HPDE6-E6E7 (cell line): Measurements from ENCODE around the gene HCAR1.
"Not testable (repeated sequence)": the region's sequence is repeated elsewhere in the genome, so short reads cannot be mapped to it uniquely, and the experiment has no call there.

Experiments used
- DNase-seq: peaks from one replicate; pipeline ENCODE4 v3.0.0; 2011; ENCODE audit warnings: missing footprints; ENCODE audit errors: extremely low spot score

HCAR1 gene

DNA sequence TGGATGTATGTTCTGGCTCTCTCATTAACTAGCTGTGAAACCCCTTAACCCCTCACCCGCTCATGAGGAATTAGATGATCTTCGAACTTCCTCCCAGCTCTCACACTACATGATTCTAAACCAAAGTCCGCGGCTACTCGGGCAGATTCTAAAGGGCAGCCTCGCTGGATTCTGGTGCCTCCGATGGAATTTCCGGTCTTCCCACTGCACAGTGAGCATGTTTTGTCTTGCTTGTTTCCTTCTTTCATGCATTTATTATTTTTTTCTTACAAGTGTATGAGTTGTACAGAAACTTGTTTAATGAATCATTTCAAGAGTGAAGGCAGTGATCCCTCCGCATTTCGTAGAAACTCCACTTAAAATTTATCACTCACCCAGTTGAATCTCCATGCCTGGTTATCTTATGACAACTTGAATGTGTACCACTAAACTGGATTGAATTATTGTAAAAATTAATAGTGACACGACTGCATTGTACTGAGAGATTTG lies 9.5 kb downstream of the HCAR1 start:
- DNase-seq: peak; percentile 76

DNA sequence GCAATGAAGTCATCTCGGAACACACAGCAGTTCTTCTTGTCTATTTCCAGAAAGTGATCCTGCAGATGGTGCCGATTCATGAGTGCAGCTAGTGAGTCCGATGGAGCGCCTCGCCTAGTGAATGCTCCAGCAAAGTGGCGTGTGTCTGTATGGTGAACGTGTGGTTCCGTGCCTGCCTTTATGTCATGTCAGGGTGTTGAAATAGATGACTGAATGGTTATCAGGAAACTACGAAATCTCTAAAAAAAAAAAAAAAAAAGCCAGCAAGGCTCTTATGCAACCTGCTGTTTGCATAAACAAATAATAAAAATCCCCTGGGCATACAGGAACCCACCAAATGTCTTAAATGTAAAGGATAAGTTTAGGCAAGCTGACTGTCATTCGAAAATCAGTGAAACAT lies 14.0 kb downstream of the HCAR1 start, which contains the start of gene HCAR3:
HCAR3 (minus strand) TSS at position 154 of the 400 bp plus-strand sequence; CDS start at position 80, 74 bp downstream.
- DNase-seq: not testable (repeated sequence)

DNA sequence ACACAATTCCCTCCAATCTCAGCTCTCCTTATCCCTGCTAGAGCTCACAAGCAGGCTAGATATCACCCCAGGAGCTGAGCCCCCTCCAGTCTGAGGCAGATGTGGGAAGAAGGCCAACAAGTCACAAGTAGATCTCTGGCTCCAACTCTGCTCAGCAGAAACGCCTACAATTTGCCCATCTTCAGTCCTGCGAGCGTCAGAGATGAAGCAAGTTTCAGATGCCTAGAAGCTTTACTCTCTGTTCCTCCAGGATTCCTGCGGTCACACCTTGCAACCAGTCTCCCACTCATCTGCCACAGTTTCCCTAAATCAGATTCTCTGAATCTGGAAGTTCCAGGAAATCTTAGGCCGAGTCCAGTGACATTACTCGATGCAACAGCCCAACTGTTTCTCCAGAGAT lies 15.4 kb downstream of the HCAR1 start:
- not testable (repeated sequence) for DNase-seq

DNA sequence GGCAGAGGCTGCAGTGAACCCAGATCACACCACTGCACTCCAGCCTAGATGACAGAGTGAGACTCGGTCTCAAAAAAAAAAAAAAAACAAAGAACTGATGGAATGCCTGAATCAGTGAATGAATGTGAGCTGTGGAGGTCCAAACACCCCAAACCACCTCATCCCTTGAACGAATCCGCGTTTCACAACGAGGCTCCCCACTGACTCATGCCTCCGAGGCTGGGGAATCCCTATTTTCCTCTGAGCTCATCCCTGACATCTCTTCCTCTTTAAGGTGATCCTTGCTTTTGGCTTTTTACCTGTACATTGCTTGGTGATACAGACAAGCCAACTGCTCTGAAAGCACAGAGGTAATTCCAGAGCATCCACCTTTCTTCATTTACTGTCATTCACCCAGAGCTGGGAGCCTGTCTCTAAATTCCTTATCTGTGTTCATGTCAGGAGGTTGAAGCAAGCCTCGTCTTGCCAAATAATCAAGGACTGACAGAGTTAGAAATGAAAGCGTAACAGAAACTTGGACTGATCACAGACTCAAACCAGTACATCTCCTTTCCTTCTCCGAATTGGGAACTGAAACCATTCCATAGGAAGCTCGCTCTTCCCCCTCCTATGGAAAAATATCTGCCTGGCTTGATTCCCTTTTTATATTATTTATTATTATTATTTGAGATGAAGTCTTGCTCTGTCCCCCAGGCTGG lies 17.0 kb downstream of the HCAR1 start:
- not testable (repeated sequence) for DNase-seq

DNA sequence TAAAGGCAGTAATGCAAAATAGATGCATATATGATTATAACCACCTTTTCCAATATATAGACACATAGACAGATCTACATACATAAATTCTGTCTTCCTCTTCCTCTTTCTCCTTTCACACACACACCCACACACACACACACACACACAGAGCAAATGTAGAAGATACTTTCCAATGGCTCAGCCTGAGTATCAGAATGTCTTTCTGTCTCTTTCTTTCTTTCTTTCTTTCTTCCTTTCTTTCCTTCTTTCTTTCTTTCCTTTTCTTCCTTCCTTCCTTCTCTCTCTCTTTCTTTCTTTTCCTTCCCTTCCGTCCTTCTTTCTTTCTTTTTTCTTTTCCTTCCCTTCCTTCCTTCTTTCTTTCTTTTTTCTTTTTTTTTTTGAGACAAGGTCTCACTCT lies 19.4 kb downstream of the HCAR1 start:
- not testable (repeated sequence) for DNase-seq

DNA sequence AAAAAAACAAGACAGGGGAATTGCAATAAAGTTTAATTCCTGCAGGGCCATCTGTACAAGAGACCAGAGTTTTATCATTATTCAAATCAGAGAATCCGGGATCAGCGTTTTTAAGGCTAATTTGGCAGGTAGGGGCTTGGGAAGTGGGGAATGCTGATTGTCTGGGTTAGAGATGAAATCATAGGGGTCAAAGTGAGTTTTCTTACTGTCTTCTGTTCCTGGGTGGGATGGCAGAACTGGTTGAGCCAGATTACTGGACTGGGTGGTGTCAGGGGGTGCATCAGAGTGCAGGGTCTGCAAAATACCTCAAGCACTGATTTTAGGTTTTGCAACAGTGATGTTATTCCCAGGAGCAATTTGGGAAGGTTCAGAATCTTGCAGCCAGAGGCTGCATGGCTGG lies 20.3 kb downstream of the HCAR1 start:
- DNase-seq: not testable (repeated sequence)

DNA sequence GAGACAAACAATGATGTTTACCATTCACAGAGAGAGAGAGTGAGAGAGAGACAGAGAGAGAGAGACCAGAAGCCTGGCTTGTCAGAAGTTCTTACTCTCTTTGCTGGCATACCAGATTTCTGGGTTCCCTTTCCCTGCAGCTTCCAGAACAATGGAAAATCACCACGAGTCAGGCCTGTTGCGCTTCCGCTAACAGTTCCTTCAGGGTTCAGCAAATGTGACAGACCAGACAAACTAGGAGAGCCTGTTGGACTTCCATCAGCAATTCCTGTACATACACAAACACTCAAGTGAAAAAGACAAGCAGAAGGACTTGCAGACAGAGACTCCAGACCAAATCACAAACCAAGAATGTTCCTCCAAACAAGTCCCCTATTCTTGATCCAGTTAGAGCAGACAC lies 21.4 kb downstream of the HCAR1 start:
- DNase-seq: not testable (repeated sequence)

DNA sequence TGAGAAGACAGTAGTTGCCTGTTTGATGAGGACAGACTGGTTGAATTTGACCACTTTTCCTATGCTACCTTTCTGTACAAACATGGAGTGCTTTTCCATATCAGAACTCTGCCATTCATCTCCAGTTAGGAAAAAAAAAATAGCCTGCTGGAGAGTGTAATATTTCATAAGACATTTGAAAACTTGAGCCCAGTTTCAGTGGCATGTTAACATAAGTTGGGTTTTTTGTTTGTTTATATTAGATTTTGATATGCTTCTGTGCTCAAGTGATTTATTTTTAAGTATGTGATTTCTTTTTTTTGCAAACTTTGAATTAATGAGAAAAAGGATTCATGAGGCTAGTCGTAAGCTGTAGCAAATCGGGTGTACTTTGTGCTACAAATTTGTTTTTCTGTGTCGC lies 26.8 kb downstream of the HCAR1 start:
- not testable (repeated sequence) for DNase-seq

DNA sequence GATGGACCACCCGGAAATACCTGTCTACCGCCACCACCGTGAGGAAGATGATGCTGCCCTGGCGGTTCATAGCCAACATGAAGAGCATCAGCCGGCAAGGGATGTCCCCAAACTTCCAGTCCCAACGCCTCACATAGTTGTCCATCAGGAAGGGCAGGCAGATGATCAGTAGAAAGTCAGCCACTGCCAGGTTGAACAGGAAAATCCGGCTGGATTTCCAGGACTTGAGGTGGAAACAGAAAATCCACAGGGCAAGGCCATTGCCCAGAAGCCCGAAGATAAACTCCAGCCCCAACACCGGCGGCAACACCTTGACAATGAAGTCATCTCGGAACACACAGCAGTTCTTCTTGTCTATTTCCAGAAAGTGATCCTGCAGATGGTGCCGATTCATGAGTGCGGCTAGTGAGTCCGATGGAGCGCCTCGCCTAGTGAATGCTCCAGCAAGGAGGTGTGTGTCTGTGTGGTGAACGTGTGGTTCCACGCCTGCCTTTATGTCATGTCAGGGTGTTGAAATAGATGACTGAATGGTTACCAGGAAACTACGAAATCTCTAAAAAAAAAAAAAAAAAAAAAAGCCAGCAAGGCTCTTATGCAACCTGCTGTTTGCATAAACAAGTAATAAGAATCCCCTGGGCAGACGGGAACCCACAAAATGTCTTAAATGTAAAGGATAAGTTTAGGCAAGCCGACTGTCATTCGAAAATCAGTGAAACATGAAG lies 27.6 kb downstream of the HCAR1 start, which contains the start of gene HCAR2:
HCAR2 (minus strand) TSS at position 468 of the 722 bp plus-strand sequence; CDS start at position 394, 74 bp downstream.
- DNase-seq: not testable (repeated sequence)

DNA sequence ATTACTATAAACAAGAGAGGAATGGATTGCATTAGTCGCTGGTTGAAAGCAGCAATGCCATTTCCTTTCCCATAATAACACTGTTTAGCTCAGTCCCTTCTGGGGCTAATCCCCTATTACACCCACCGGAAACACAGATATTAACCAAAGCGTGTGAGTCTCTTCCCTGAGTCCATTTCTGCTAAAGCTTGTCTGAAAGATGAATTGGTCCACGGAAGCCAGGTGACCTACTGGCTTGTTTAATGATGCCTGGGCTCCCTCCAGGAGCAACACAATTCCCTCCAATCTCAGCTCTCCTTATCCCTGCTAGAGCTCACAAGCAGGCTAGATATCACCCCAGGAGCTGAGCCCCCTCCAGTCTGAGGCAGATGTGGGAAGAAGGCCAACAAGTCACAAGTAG lies 29.2 kb downstream of the HCAR1 start:
- not testable (repeated sequence) for DNase-seq

DNA sequence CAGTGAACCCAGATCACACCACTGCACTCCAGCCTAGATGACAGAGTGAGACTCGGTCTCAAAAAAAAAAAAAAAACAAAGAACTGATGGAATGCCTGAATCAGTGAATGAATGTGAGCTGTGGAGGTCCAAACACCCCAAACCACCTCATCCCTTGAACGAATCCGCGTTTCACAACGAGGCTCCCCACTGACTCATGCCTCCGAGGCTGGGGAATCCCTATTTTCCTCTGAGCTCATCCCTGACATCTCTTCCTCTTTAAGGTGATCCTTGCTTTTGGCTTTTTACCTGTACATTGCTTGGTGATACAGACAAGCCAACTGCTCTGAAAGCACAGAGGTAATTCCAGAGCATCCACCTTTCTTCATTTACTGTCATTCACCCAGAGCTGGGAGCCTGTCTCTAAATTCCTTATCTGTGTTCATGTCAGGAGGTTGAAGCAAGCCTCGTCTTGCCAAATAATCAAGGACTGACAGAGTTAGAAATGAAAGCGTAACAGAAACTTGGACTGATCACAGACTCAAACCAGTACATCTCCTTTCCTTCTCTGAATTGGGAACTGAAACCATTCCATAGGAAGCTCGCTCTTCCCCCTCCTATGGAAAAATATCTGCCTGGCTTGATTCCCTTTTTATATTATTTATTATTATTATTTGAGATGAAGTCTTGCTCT lies 30.5 kb downstream of the HCAR1 start:
- DNase-seq: not testable (repeated sequence)

DNA sequence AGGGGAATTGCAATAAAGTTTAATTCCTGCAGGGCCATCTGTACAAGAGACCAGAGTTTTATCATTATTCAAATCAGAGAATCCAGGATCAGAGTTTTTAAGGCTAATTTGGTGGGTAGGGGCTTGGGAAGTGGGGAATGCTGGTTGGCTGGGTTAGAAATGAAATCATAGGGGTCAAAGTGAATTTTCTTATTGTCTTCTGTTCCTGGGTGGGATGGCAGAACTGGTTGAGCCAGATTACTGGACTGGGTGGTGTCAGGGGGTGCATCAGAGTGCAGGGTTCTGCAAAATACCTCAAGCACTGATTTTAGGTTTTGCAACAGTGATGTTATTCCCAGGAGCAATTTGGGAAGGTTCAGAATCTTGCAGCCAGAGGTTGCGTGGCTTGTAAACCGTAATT lies 33.7 kb downstream of the HCAR1 start:
- DNase-seq: not testable (repeated sequence)

DNA sequence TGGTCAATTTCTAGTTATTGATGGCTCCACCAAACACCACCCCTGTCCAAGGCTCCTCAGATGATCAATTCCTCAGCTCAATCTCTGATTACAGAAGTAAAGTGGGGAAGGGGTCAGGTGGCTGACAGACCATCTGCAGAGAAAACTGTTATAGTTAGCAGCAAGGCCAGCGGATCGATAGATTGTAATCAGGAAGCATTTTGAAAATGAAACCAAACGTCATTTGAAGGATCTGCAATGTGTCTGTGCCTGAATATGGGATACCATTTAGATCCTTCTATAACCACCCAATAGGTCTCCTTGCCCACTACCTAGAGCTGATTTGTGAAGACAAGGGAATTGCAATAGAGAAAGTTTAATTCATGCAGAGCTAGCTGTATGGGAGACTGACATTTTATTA lies 39.1 kb downstream of the HCAR1 start:
- no peak for DNase-seq

DNA sequence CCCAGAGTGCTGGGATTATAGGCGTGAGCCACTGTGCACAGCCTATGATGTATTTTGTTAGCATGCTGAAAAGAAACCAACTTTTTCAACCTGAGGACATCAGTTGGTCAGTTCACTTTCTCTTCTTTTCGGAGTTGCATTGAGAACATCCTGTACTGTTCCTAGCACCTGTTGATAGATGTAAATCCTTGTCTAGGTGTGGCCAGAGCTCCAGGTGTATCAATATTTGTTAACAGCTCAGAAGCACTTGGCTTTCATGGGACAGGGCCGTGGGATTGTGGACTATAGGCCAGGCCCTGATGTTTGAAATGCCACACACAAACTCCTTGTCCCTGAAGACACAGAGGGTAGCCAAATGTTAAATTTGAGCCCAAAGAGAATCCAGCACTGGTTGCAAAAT lies 42.4 kb downstream of the HCAR1 start:
- DNase-seq: no peak

DNA sequence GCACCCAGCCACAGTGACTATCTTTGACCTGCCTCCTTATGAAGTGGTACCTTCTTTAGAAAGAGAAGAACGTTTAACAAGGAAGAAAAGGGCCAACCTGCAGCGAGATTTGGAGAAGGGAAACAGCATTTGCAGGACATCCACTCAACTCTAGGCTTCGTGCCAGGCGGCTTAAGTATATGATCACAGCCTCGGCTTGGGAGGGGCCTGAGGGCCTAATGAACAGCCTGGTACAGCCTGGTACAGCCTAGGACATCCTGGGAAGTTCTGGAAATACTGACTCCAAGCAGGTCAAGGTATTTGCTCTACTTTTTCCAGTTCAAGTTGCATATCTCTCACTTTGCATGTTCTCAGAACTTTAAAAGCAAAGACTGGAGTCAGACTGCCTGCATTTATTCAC lies 43.6 kb downstream of the HCAR1 start:
- no peak for DNase-seq

DNA sequence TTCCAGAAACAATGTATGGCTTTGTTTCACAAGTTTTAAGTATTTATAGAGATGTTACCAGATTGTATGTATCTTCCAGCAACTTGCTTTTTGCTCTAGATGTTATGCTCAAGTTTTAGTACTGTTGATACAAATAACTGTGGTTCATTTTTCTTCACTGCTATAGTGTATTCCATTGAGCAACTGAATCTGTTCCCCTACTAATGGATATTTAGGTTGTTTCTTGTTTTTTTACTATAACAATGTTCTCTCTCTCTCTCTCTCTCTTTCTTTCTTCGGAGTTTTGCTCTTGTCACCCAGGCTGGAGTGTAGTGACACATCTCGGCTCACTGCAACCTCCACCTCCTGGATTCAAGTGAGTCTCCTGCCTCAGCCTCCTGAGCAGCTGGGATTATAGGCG lies 44.1 kb downstream of the HCAR1 start:
- no peak for DNase-seq

DNA sequence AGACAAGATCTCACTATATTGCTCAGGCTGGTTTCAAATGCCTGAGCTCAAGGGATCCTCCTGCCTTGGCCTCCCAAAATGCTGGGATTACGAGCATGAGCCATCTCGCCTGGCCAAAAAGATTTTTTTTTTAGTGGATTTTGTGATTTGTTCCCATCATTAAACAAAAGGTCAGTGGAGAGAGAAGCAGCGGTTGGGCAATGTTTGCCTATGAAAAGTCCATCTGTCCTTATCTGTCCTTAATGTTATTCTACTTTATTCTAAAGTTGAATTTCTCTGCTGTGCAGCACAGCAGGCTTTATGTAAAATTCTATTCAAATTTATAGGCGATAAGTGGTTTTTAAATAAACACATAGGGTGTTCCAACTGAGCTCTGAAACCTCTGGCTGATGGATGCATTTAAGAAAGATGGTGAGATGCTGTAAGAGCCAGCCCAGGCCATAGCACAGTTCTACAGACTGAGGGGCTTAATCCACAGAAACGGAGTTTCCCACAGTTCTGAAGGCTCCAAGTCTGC lies 46.3 kb downstream of the HCAR1 start:
- DNase-seq: no peak

DNA sequence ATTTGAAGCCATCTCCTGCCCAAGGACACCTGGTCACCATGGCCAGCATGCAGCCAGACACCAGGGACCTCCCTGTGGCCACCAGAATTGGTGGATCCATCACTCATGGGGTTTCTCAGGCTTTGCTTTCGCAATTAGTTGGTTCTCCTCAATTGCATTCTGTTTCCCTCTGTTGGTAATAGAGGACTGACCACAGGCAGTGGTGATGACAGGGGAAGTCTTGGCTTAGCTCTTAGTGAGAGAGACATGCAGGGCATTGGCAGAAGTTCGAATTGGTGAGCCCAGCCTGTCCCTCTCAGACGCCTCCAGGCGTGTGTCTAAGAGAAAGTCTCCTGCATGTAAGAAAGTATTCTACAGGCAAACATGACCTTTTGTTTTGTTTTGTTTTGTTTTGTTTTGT lies 48.8 kb downstream of the HCAR1 start:
- DNase-seq: no peak

DNA sequence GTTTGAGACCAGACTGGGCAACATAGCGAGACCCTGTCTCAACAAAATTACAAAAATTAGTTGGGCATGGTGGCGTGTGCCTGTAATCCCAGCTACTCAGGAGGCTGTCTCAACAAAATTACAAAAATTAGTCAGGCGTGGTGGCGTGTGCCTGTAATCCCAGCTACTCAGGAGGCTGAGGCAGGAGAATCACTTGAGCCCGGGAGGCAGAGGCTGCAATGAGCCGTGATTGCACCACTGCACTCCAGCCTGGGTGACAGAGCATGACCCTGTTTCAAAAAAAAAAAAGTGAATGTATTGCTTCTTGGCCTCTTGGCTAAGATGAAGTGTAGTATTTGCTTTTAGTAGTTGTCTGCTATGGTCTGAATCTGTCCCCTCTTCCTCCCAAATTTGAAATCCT lies 49.7 kb downstream of the HCAR1 start:
- DNase-seq: not testable (repeated sequence)

DNA sequence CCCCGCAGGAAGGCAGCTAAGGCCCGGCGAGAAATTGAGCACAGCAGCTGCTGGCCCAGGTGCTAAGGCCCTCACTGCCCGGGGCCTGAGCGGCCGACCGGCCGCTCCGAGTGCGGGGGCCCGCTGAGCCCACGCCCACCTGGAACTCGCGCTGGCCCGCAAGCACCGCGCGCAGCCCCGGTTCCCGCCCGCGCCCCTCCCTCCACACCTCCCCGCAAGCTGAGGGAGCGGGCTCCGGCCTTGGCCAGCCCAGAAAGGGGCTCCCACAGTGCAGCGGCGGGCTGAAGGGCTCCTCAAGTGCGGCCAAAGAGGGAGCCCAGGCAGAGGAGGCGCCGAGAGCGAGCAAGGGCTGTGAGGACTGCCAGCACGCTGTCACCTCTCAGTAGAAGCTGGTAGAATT lies 53.9 kb downstream of the HCAR1 start:
- not testable (repeated sequence) for DNase-seq
